Skeletal muscle satellite cell (primary cell): ENCODE data around the gene INO80E.
"Not testable (repeated sequence)": the region's sequence is repeated elsewhere in the genome, so short reads cannot be mapped to it uniquely, and the experiment has no call there.

Experiments
- H3K27me3 ChIP-seq: 2 replicates; pipeline ENCODE4 v1.7.0; 2013; ENCODE audit warnings: low read length; ENCODE audit not compliant: control insufficient read depth, insufficient read depth
- H3K36me3 ChIP-seq: 2 replicates; pipeline ENCODE4 v1.7.0; 2013; ENCODE audit warnings: mild to moderate bottlenecking, control low read depth, low read length; ENCODE audit not compliant: insufficient read depth
- H3K4me1 ChIP-seq: 2 replicates; pipeline ENCODE4 v1.7.0; 2013; ENCODE audit warnings: low read length; ENCODE audit not compliant: control insufficient read depth, insufficient read depth
- H3K4me2 ChIP-seq: 2 replicates; pipeline ENCODE4 v1.7.0; 2013; ENCODE audit warnings: mild to moderate bottlenecking, low read length
- H3K4me3 ChIP-seq: 2 replicates; pipeline ENCODE4 v1.7.0; 2013; ENCODE audit warnings: low read length
- H3K9ac ChIP-seq: 2 replicates; pipeline ENCODE4 v1.7.0; 2013; ENCODE audit warnings: mild to moderate bottlenecking, low read depth, low read length, moderate library complexity
- H3K9me3 ChIP-seq: replicated peaks from 2 replicates; pipeline ENCODE4 v1.7.0; 2013; ENCODE audit warnings: mild to moderate bottlenecking, control low read depth, low read length

INO80E gene

GRCh38 chr16:30031477-30031918 is 35.5 kb downstream of the INO80E start:
- Histone ChIP-seq H3K36me3 (no peaks in the 10 kb centered on the region), H3K9me3 (no peaks in the 10 kb centered on the region), H3K4me2 (no peak overlapping the region), H3K9ac (no peak overlapping the region), H3K27me3 (peaks cover 64% of the 10 kb centered on the region), H3K4me1 (no peaks in the 10 kb centered on the region), H3K4me3 (no peak overlapping the region)

- Histone ChIP-seq H3K4me1 (no peaks in the 10 kb centered on the region), H3K9me3 (no peaks in the 10 kb centered on the region), H3K27me3 (peaks cover 62% of the 10 kb centered on the region), H3K36me3 (no peaks in the 10 kb centered on the region), H3K4me3 (no peak overlapping the region), H3K9ac (no peak overlapping the region), H3K4me2 (no peak overlapping the region)
Measured at GRCh38 chr16:30032083-30032819, 36.2 kb downstream of the INO80E start.

GRCh38 chr16:30033270-30033669 is 37.2 kb downstream of the INO80E start:
- no peaks in the 10 kb centered on the region for H3K36me3 ChIP-seq
- H3K4me1 ChIP-seq: no peaks in the 10 kb centered on the region
- H3K27me3 ChIP-seq: peaks cover 56% of the 10 kb centered on the region
- no peak overlapping the region for H3K4me3 ChIP-seq
- no peaks in the 10 kb centered on the region for H3K9me3 ChIP-seq
- H3K9ac ChIP-seq: no peak overlapping the region
- H3K4me2 ChIP-seq: no peak overlapping the region

- H3K4me1 ChIP-seq: no peaks in the 10 kb centered on the region
- no peak overlapping the region for H3K4me2 ChIP-seq
- H3K27me3 ChIP-seq: peaks cover 24% of the 10 kb centered on the region
- no peak overlapping the region for H3K4me3 ChIP-seq
- H3K36me3 ChIP-seq: no peaks in the 10 kb centered on the region
- no peaks in the 10 kb centered on the region for H3K9me3 ChIP-seq
- H3K9ac ChIP-seq: no peak overlapping the region
Measured at GRCh38 chr16:30040221-30040620, 44.2 kb downstream of the INO80E start.

GRCh38 chr16:30040690-30041089 is 44.6 kb downstream of the INO80E start:
- peaks cover 21% of the 10 kb centered on the region for H3K27me3 ChIP-seq
- not testable (repeated sequence) for H3K36me3 ChIP-seq, H3K4me2 ChIP-seq, H3K9me3 ChIP-seq, H3K4me1 ChIP-seq, H3K4me3 ChIP-seq, H3K9ac ChIP-seq

- Histone ChIP-seq H3K36me3 (no peaks in the 10 kb centered on the region), H3K27me3 (peaks cover 11% of the 10 kb centered on the region), H3K9ac (no peak overlapping the region), H3K4me2 (no peak overlapping the region), H3K4me1 (no peaks in the 10 kb centered on the region), H3K4me3 (no peak overlapping the region), H3K9me3 (no peaks in the 10 kb centered on the region)
Measured at GRCh38 chr16:30041841-30042240, 45.8 kb downstream of the INO80E start.

GRCh38 chr16:30046178-30046577 is 50.1 kb downstream of the INO80E start:
- H3K36me3 ChIP-seq: no peaks in the 10 kb centered on the region
- no peak overlapping the region for H3K4me2 ChIP-seq
- peaks cover 7% of the 10 kb centered on the region for H3K27me3 ChIP-seq
- H3K4me1 ChIP-seq: no peaks in the 10 kb centered on the region
- H3K9me3 ChIP-seq: no peaks in the 10 kb centered on the region
- no peak overlapping the region for H3K4me3 ChIP-seq
- H3K9ac ChIP-seq: no peak overlapping the region

GRCh38 chr16:30046588-30046987 is 50.5 kb downstream of the INO80E start:
- H3K4me2 ChIP-seq: no peak overlapping the region
- H3K4me3 ChIP-seq: no peak overlapping the region
- peaks cover 1% of the 10 kb centered on the region for H3K4me1 ChIP-seq
- no peak overlapping the region for H3K9ac ChIP-seq
- peaks cover 7% of the 10 kb centered on the region for H3K27me3 ChIP-seq
- no peaks in the 10 kb centered on the region for H3K9me3 ChIP-seq
- no peaks in the 10 kb centered on the region for H3K36me3 ChIP-seq

GRCh38 chr16:30049871-30050270 is 53.8 kb downstream of the INO80E start:
- no peak overlapping the region for H3K9ac ChIP-seq
- no peak overlapping the region for H3K4me2 ChIP-seq
- H3K4me1 ChIP-seq: peaks cover 18% of the 10 kb centered on the region
- H3K4me3 ChIP-seq: no peak overlapping the region
- H3K27me3 ChIP-seq: no peaks in the 10 kb centered on the region
- no peaks in the 10 kb centered on the region for H3K9me3 ChIP-seq
- no peaks in the 10 kb centered on the region for H3K36me3 ChIP-seq

- no peak overlapping the region for H3K4me3 ChIP-seq
- H3K4me2 ChIP-seq: no peak overlapping the region
- no peaks in the 10 kb centered on the region for H3K9me3 ChIP-seq
- H3K4me1 ChIP-seq: peaks cover 18% of the 10 kb centered on the region
- no peak overlapping the region for H3K9ac ChIP-seq
- H3K36me3 ChIP-seq: peaks cover 6% of the 10 kb centered on the region
- H3K27me3 ChIP-seq: no peaks in the 10 kb centered on the region
Measured at GRCh38 chr16:30051518-30051917, 55.5 kb downstream of the INO80E start.

GRCh38 chr16:30052671-30053372 is 56.8 kb downstream of the INO80E start:
- Histone ChIP-seq H3K4me1 (peaks cover 18% of the 10 kb centered on the region), H3K9me3 (no peaks in the 10 kb centered on the region), H3K27me3 (no peaks in the 10 kb centered on the region), H3K36me3 (peaks cover 6% of the 10 kb centered on the region), H3K9ac (peak overlapping the region; percentile 81), H3K4me2 (peak overlapping the region; percentile 99), H3K4me3 (peak overlapping the region; percentile 85)
